ACC112 (cell line): Measurements from ENCODE around the gene HCN2.
"Not testable (repeated sequence)": the region's sequence is repeated elsewhere in the genome, so short reads cannot be mapped to it uniquely, and the experiment has no call there.

ENCODE experiments used
- H2AFZ ChIP-seq: fragments of 200-600 bp; sonication (generic); one replicate; pipeline ENCODE4 v1.6.0; 2017; ENCODE audit warnings: antibody characterized with exemption, low read length; ENCODE audit not compliant: unreplicated experiment
- H3K27ac ChIP-seq: fragments of 200-600 bp; sonication (generic); 2 replicates; pipeline ENCODE4 v1.5.1; 2014; ENCODE audit warnings: low read depth, mild to moderate bottlenecking, antibody characterized with exemption, low read length, moderate library complexity
- H3K27me3 ChIP-seq: fragments of 200-600 bp; sonication (generic); 2 replicates; pipeline ENCODE4 v1.6.1; 2014; ENCODE audit warnings: mild to moderate bottlenecking, antibody characterized with exemption, low read length, moderate library complexity, mixed read lengths; ENCODE audit not compliant: insufficient read depth
- H3K36me3 ChIP-seq: fragments of 200-600 bp; sonication (generic); 2 replicates; pipeline ENCODE4 v1.6.1; 2016; ENCODE audit warnings: mild to moderate bottlenecking, antibody characterized with exemption, low read length, moderate library complexity, mixed read lengths; ENCODE audit not compliant: insufficient read depth
- H3K4me1 ChIP-seq: fragments of 200-600 bp; sonication (generic); one replicate; pipeline ENCODE4 v1.6.1; 2016; ENCODE audit warnings: low read length, mixed read lengths; ENCODE audit not compliant: insufficient read depth, unreplicated experiment, control insufficient read depth
- H3K4me3 ChIP-seq: fragments of 200-600 bp; sonication (generic); 2 replicates; pipeline ENCODE4 v1.5.1; 2014; ENCODE audit warnings: mild to moderate bottlenecking, low read depth, low read length
- H3K79me2 ChIP-seq: fragments of 200-600 bp; sonication (generic); one replicate; pipeline ENCODE4 v1.6.0; 2016; ENCODE audit warnings: low read length; ENCODE audit not compliant: control insufficient read depth, unreplicated experiment, insufficient read depth

Gene HCN2

GRCh38 chr19:579842-580155 lies 9.9 kb upstream of the HCN2 start:
- Histone ChIP-seq H2AFZ (no peak overlapping the region), H3K4me3 (no peak overlapping the region), H3K79me2 (peaks cover 51% of the 10 kb centered on the region), H3K27me3 (no peaks in the 10 kb centered on the region), H3K36me3 (no peaks in the 10 kb centered on the region), H3K27ac (no peak overlapping the region), H3K4me1 (peaks cover 17% of the 10 kb centered on the region)

GRCh38 chr19:580274-580835 lies 9.3 kb upstream of the HCN2 start:
- Histone ChIP-seq H3K4me1 (peaks cover 12% of the 10 kb centered on the region), H2AFZ (no peak overlapping the region), H3K27ac (no peak overlapping the region), H3K79me2 (peaks cover 45% of the 10 kb centered on the region), H3K27me3 (no peaks in the 10 kb centered on the region), H3K36me3 (no peaks in the 10 kb centered on the region), H3K4me3 (no peak overlapping the region)

GRCh38 chr19:581399-582111 lies 8.1 kb upstream of the HCN2 start:
- Histone ChIP-seq H3K4me3 (no peak overlapping the region), H3K27me3 (no peaks in the 10 kb centered on the region), H3K36me3 (no peaks in the 10 kb centered on the region), H3K79me2 (peaks cover 36% of the 10 kb centered on the region), H2AFZ (no peak overlapping the region), H3K27ac (no peak overlapping the region), H3K4me1 (peaks cover 8% of the 10 kb centered on the region)

GRCh38 chr19:582497-583197 lies 7.0 kb upstream of the HCN2 start:
- Histone ChIP-seq H2AFZ (no peak overlapping the region), H3K36me3 (no peaks in the 10 kb centered on the region), H3K79me2 (peaks cover 25% of the 10 kb centered on the region), H3K4me3 (no peak overlapping the region), H3K4me1 (peaks cover 12% of the 10 kb centered on the region), H3K27me3 (no peaks in the 10 kb centered on the region), H3K27ac (no peak overlapping the region)

- no peak overlapping the region for H3K4me3 ChIP-seq
- peaks cover 17% of the 10 kb centered on the region for H3K79me2 ChIP-seq
- H3K27ac ChIP-seq, result no peak overlapping the region
- peaks cover 16% of the 10 kb centered on the region for H3K4me1 ChIP-seq
- no peaks in the 10 kb centered on the region for H3K27me3 ChIP-seq
- H2AFZ ChIP-seq, result no peak overlapping the region
- H3K36me3 ChIP-seq, result no peaks in the 10 kb centered on the region
Measured at GRCh38 chr19:583198-583967, 6.3 kb upstream of the HCN2 start.

GRCh38 chr19:583968-584239 lies 5.8 kb upstream of the HCN2 start:
- Histone ChIP-seq H3K79me2 (peaks cover 14% of the 10 kb centered on the region), H2AFZ (no peak overlapping the region), H3K27me3 (no peaks in the 10 kb centered on the region), H3K36me3 (no peaks in the 10 kb centered on the region), H3K27ac (no peak overlapping the region), H3K4me3 (no peak overlapping the region), H3K4me1 (peaks cover 21% of the 10 kb centered on the region)

- Histone ChIP-seq H3K4me3 (no peak overlapping the region), H3K79me2 (peaks cover 8% of the 10 kb centered on the region), H3K4me1 (peaks cover 21% of the 10 kb centered on the region), H3K27me3 (no peaks in the 10 kb centered on the region), H3K36me3 (no peaks in the 10 kb centered on the region), H3K27ac (no peak overlapping the region), H2AFZ (no peak overlapping the region)
Measured at GRCh38 chr19:584240-585001, 5.3 kb upstream of the HCN2 start.

GRCh38 chr19:585146-585545 lies 4.5 kb upstream of the HCN2 start:
- H3K27me3 ChIP-seq, H3K36me3 ChIP-seq, H2AFZ ChIP-seq, H3K79me2 ChIP-seq, H3K27ac ChIP-seq, H3K4me3 ChIP-seq: not testable (repeated sequence)
- peaks cover 21% of the 10 kb centered on the region for H3K4me1 ChIP-seq

- Histone ChIP-seq H3K36me3 (no peaks in the 10 kb centered on the region), H3K27ac (no peak overlapping the region), H3K4me1 (peaks cover 21% of the 10 kb centered on the region), H3K4me3 (no peak overlapping the region), H3K27me3 (peaks cover under 1% of the 10 kb centered on the region; the same call in 1 of the 2 replicates), H3K79me2 (no peaks in the 10 kb centered on the region), H2AFZ (no peak overlapping the region)
Measured at GRCh38 chr19:585551-586110, 4.0 kb upstream of the HCN2 start.

- Histone ChIP-seq H3K27me3 (peaks cover 9% of the 10 kb centered on the region; the same call in 1 of the 2 replicates), H3K79me2 (no peaks in the 10 kb centered on the region), H3K4me3 (no peak overlapping the region), H3K4me1 (peaks cover 15% of the 10 kb centered on the region), H2AFZ (no peak overlapping the region), H3K36me3 (no peaks in the 10 kb centered on the region), H3K27ac (no peak overlapping the region)
Measured at GRCh38 chr19:588093-588740, 1.5 kb upstream of the HCN2 start.
